Measurements from ENCODE around the gene PRPF8. TPM values are rescaled to one million over a fixed set of nuclear protein-coding genes. Genes with fewer than 3 reads are reported as not detected.

PRPF8 gene
- total RNA-seq, 1 experiment from 2014 or later = 398 TPM

- peak overlapping the region; percentile 85 for H3K4me3 Mint-ChIP-seq (ENCODE audit: unreplicated experiment)
- no peak for DNase-seq
- POLR2A ChIA-PET = interaction anchor here (0.6 to 2.5 kb wide), 5 partner anchors 11 to 73 kb away, joined by 3 to 20 read pairs (median 3); partner anchors contain the start of genes PRPF8 and WDR81
- peaks cover 43% of the 10 kb centered on the region for H3K4me1 Mint-ChIP-seq (ENCODE audit: low read depth, unreplicated experiment)
- peak overlapping the region; percentile 99 for H3K27ac Mint-ChIP-seq (ENCODE audit: unreplicated experiment)
- Histone ChIP-seq H3K4me3 (ENCODE audit: low read depth, low read length) (peak overlapping the region; percentile 94; the same call in 1 of the 2 replicates), H3K4me1 (peaks cover 34% of the 10 kb centered on the region), H3K27me3 (replicated peaks; ENCODE audit: control insufficient read depth, insufficient read depth, low read length) (no peaks in the 10 kb centered on the region), H3K9me3 (no peaks in the 10 kb centered on the region), H3K36me3 (ENCODE audit: control insufficient read depth, insufficient read depth, low read length) (peaks cover 5% of the 10 kb centered on the region)
- TF ChIP-seq CTCF (IDR thresholded peaks at IDR 0.05; ENCODE audit: insufficient read depth in 1 of 2, low read depth in 1 of 2, low read length in 1 of 2, severe bottlenecking in 1 of 2, unreplicated experiment in 1 of 2) = no peak
- peaks cover 76% of the 10 kb centered on the region for H3K36me3 Mint-ChIP-seq (ENCODE audit: insufficient read depth, unreplicated experiment)
- CTCF ChIA-PET = interaction anchor here (0.7 to 2.5 kb wide), 7 partner anchors 9 to 152 kb away, joined by 3 to 28 read pairs (median 5); partner anchors contain the start of genes RPA1 and SMYD4
- no peaks in the 10 kb centered on the region for H3K9me3 Mint-ChIP-seq (ENCODE audit: unreplicated experiment)
- intact Hi-C loops (cut with micrococcal nuclease; ENCODE audit: unreplicated experiment) = loop anchor here (10.0 kb wide), 1 partner anchor 151 kb away; no protein-coding TSS in a partner anchor
- no peaks in the 10 kb centered on the region for H3K27me3 Mint-ChIP-seq (ENCODE audit: insufficient read depth, unreplicated experiment)
- TSS peak; percentile 34 for BruUV-seq (replicated peaks)
These were observed 28.7 kb upstream of the PRPF8 start for GRCh38 chr17:1713160-1713877.

- Mint-ChIP-seq H3K4me1 (ENCODE audit: low read depth, unreplicated experiment) (peaks cover 34% of the 10 kb centered on the region), H3K27ac (ENCODE audit: unreplicated experiment) (peak overlapping the region; percentile 95), H3K27me3 (ENCODE audit: insufficient read depth, unreplicated experiment) (no peaks in the 10 kb centered on the region), H3K9me3 (ENCODE audit: unreplicated experiment) (no peaks in the 10 kb centered on the region), H3K36me3 (ENCODE audit: insufficient read depth, unreplicated experiment) (peaks cover 70% of the 10 kb centered on the region), H3K4me3 (ENCODE audit: unreplicated experiment) (peak overlapping the region; percentile 86)
- Histone ChIP-seq H3K4me1 (peaks cover 31% of the 10 kb centered on the region), H3K9me3 (no peaks in the 10 kb centered on the region), H3K27me3 (replicated peaks; ENCODE audit: control insufficient read depth, insufficient read depth, low read length) (no peaks in the 10 kb centered on the region), H3K36me3 (ENCODE audit: control insufficient read depth, insufficient read depth, low read length) (peaks cover 5% of the 10 kb centered on the region), H3K4me3 (ENCODE audit: low read depth, low read length) (no peak overlapping the region)
- ChIA-PET POLR2A (no interaction called here), CTCF (interaction anchor here (0.6 kb wide), 1 partner anchor 24 kb away, joined by 4 read pairs; no protein-coding TSS in a partner anchor)
- no TSS peak for BruUV-seq (replicated peaks)
- no peak for TF ChIP-seq CTCF (IDR thresholded peaks at IDR 0.05; ENCODE audit: insufficient read depth in 1 of 2, low read depth in 1 of 2, low read length in 1 of 2, severe bottlenecking in 1 of 2, unreplicated experiment in 1 of 2)
- no peak for DNase-seq
- intact Hi-C loops (cut with micrococcal nuclease; ENCODE audit: unreplicated experiment) = loop anchor here (10.0 kb wide), 1 partner anchor 153 kb away; no protein-coding TSS in a partner anchor
These were observed 27.6 kb upstream of the PRPF8 start for GRCh38 chr17:1712271-1712670.

- DNase-seq = no peak
- ChIA-PET CTCF (interaction anchor here (0.6 to 1.5 kb wide), 2 partner anchors 43 to 72 kb away, joined by 3 to 4 read pairs; no protein-coding TSS in a partner anchor), POLR2A (interaction anchor here (0.6 to 1.8 kb wide), 3 partner anchors 28 to 145 kb away, joined by 3 to 6 read pairs (median 4); no protein-coding TSS in a partner anchor)
- no TSS peak for BruUV-seq (replicated peaks)
- no peaks in the 10 kb centered on the region for H3K9me3 Mint-ChIP-seq (ENCODE audit: unreplicated experiment)
- peaks cover 65% of the 10 kb centered on the region for H3K36me3 Mint-ChIP-seq (ENCODE audit: insufficient read depth, unreplicated experiment)
- Histone ChIP-seq H3K9me3 (no peaks in the 10 kb centered on the region), H3K4me1 (peaks cover 31% of the 10 kb centered on the region), H3K27me3 (replicated peaks; ENCODE audit: control insufficient read depth, insufficient read depth, low read length) (no peaks in the 10 kb centered on the region), H3K36me3 (ENCODE audit: control insufficient read depth, insufficient read depth, low read length) (peaks cover 5% of the 10 kb centered on the region), H3K4me3 (ENCODE audit: low read depth, low read length) (no peak overlapping the region)
- peaks cover 34% of the 10 kb centered on the region for H3K4me1 Mint-ChIP-seq (ENCODE audit: low read depth, unreplicated experiment)
- intact Hi-C loops (cut with micrococcal nuclease; ENCODE audit: unreplicated experiment) = loop anchor here (2.0 to 10.0 kb wide), 2 partner anchors 27 to 153 kb away; partner anchors contain the start of gene PRPF8
- no peak for TF ChIP-seq CTCF (IDR thresholded peaks at IDR 0.05; ENCODE audit: insufficient read depth in 1 of 2, low read depth in 1 of 2, low read length in 1 of 2, severe bottlenecking in 1 of 2, unreplicated experiment in 1 of 2)
- H3K27me3 Mint-ChIP-seq (ENCODE audit: insufficient read depth, unreplicated experiment) = no peaks in the 10 kb centered on the region
- peak overlapping the region; percentile 95 for H3K27ac Mint-ChIP-seq (ENCODE audit: unreplicated experiment)
- H3K4me3 Mint-ChIP-seq (ENCODE audit: unreplicated experiment) = peak overlapping the region; percentile 86
These were observed 27.1 kb upstream of the PRPF8 start for GRCh38 chr17:1711804-1712203.
